ENCODE measurements around the gene MXRA8.

GRCh38 chr1:1395166-1395565 is 36.8 kb upstream of the MXRA8 start:
- TF ChIP-seq CTCF (IDR thresholded peaks at IDR 0.05; ENCODE audit: low read depth, low read length, poor library complexity, severe bottlenecking) (no peak), EZH2phosphoT487 (IDR thresholded peaks at IDR 0.05; ENCODE audit: borderline replicate concordance, low read length) (no peak)

All from DOHH2 (cell line).